Measurements from ENCODE around the gene CADM1. TPM values are rescaled to one million over a fixed set of nuclear protein-coding genes. Genes with fewer than 3 reads are reported as not detected.
A peak's percentile ranks its signal among the peaks of the same experiment; 100 is the strongest.

CADM1 gene
- polyA plus RNA-seq, 4 donors: 2.2 to 10.9 (median 5.8) TPM

- no peaks in the 10 kb centered on the region for H3K27me3 ChIP-seq (ENCODE audit: control insufficient read depth in 3 of 3, insufficient read depth in 3 of 3, low read length in 3 of 3)
- no peak overlapping the region for H3K27ac ChIP-seq (ENCODE audit: low read depth in 1 of 3, low read length in 2 of 3)
- WGBS, 3 donors: 92 to 97% (median 92%) methylated on average over 4 of the region's 4 CpGs
- FAIRE-seq (no peak), DNase-seq (no peak)
- no peaks in the 10 kb centered on the region for H3K9me3 ChIP-seq (ENCODE audit: control insufficient read depth in 2 of 2, insufficient read depth in 1 of 2, low read depth in 1 of 2, low read length in 1 of 2)
- no peaks in the 10 kb centered on the region for H3K4me1 ChIP-seq (ENCODE audit: control insufficient read depth in 3 of 3, insufficient read depth in 2 of 3, low read depth in 1 of 3, low read length in 2 of 3)
- no peak overlapping the region for H3K4me3 ChIP-seq (ENCODE audit: low read depth in 1 of 3, low read length in 3 of 3)
- no peaks in the 10 kb centered on the region for H3K36me3 ChIP-seq (ENCODE audit: control insufficient read depth in 3 of 3, insufficient read depth in 2 of 3, low read depth in 1 of 3, low read length in 3 of 3)
These were observed 48.6 kb downstream of the CADM1 start for GRCh38 chr11:115455613-115456012.

- H3K27me3 ChIP-seq (ENCODE audit: control insufficient read depth in 3 of 3, insufficient read depth in 3 of 3, low read length in 3 of 3): no peaks in the 10 kb centered on the region
- no peak overlapping the region for H3K4me3 ChIP-seq (ENCODE audit: low read depth in 1 of 3, low read length in 3 of 3)
- DNase-seq (no peak), FAIRE-seq (no peak)
- no peaks in the 10 kb centered on the region for H3K36me3 ChIP-seq (ENCODE audit: control insufficient read depth in 3 of 3, insufficient read depth in 2 of 3, low read depth in 1 of 3, low read length in 3 of 3)
- no peak overlapping the region for H3K27ac ChIP-seq (ENCODE audit: low read depth in 1 of 3, low read length in 2 of 3)
- 78 to 95% (median 90%) methylated on average over 1 of the region's 1 CpG for WGBS, 3 donors
- no peaks in the 10 kb centered on the region for H3K4me1 ChIP-seq (ENCODE audit: control insufficient read depth in 3 of 3, insufficient read depth in 2 of 3, low read depth in 1 of 3, low read length in 2 of 3)
- H3K9me3 ChIP-seq (ENCODE audit: control insufficient read depth in 2 of 2, insufficient read depth in 1 of 2, low read depth in 1 of 2, low read length in 1 of 2): no peaks in the 10 kb centered on the region
These were observed 49.7 kb downstream of the CADM1 start for GRCh38 chr11:115454525-115454924.

- 83 to 96% (median 94%) methylated on average over 1 of the region's 1 CpG for WGBS, 3 donors
- Histone ChIP-seq H3K4me3 (ENCODE audit: low read depth in 1 of 3, low read length in 3 of 3) (no peak overlapping the region), H3K4me1 (ENCODE audit: control insufficient read depth in 3 of 3, insufficient read depth in 2 of 3, low read depth in 1 of 3, low read length in 2 of 3) (no peaks in the 10 kb centered on the region), H3K27ac (ENCODE audit: low read depth in 1 of 3, low read length in 2 of 3) (no peak overlapping the region), H3K9me3 (ENCODE audit: control insufficient read depth in 2 of 2, insufficient read depth in 1 of 2, low read depth in 1 of 2, low read length in 1 of 2) (no peaks in the 10 kb centered on the region), H3K36me3 (ENCODE audit: control insufficient read depth in 3 of 3, insufficient read depth in 2 of 3, low read depth in 1 of 3, low read length in 3 of 3) (no peaks in the 10 kb centered on the region), H3K27me3 (ENCODE audit: control insufficient read depth in 3 of 3, insufficient read depth in 3 of 3, low read length in 3 of 3) (no peaks in the 10 kb centered on the region)
- DNase-seq (no peak), FAIRE-seq (no peak)
These were observed 50.3 kb downstream of the CADM1 start for GRCh38 chr11:115453693-115454490.

- DNase-seq (peak; percentile 59 to 84), FAIRE-seq (no peak)
- no peak overlapping the region for H3K4me3 ChIP-seq (ENCODE audit: low read depth in 1 of 3, low read length in 3 of 3)
- H3K36me3 ChIP-seq (ENCODE audit: control insufficient read depth in 3 of 3, insufficient read depth in 2 of 3, low read depth in 1 of 3, low read length in 3 of 3): no peaks in the 10 kb centered on the region
- 6 to 21% (median 9%) methylated on average over 3 of the region's 3 CpGs for WGBS, 3 donors
- H3K27ac ChIP-seq (ENCODE audit: low read depth in 1 of 3, low read length in 2 of 3): no peak overlapping the region
- H3K9me3 ChIP-seq (ENCODE audit: control insufficient read depth in 2 of 2, insufficient read depth in 1 of 2, low read depth in 1 of 2, low read length in 1 of 2): peaks cover 0 to 5% of the 10 kb centered on the region in 2 donors
- no peaks in the 10 kb centered on the region for H3K27me3 ChIP-seq (ENCODE audit: control insufficient read depth in 3 of 3, insufficient read depth in 3 of 3, low read length in 3 of 3)
- H3K4me1 ChIP-seq (ENCODE audit: control insufficient read depth in 3 of 3, insufficient read depth in 2 of 3, low read depth in 1 of 3, low read length in 2 of 3): no peaks in the 10 kb centered on the region
These were observed 52.0 kb downstream of the CADM1 start for GRCh38 chr11:115452241-115452640.

- Histone ChIP-seq H3K9me3 (ENCODE audit: control insufficient read depth in 2 of 2, insufficient read depth in 1 of 2, low read depth in 1 of 2, low read length in 1 of 2) (peaks cover 0 to 10% of the 10 kb centered on the region in 2 donors), H3K4me1 (ENCODE audit: control insufficient read depth in 3 of 3, insufficient read depth in 2 of 3, low read depth in 1 of 3, low read length in 2 of 3) (no peaks in the 10 kb centered on the region), H3K27ac (ENCODE audit: low read depth in 1 of 3, low read length in 2 of 3) (no peak overlapping the region), H3K4me3 (ENCODE audit: low read depth in 1 of 3, low read length in 3 of 3) (no peak overlapping the region), H3K36me3 (ENCODE audit: control insufficient read depth in 3 of 3, insufficient read depth in 2 of 3, low read depth in 1 of 3, low read length in 3 of 3) (no peaks in the 10 kb centered on the region), H3K27me3 (ENCODE audit: control insufficient read depth in 3 of 3, insufficient read depth in 3 of 3, low read length in 3 of 3) (no peaks in the 10 kb centered on the region)
- WGBS, 3 donors: 81 to 91% (median 85%) methylated on average over 4 of the region's 4 CpGs
- no peak for DNase-seq
- no peak for FAIRE-seq
These were observed 53.7 kb downstream of the CADM1 start for GRCh38 chr11:115450519-115450918.

GRCh38 chr11:115447273-115447864, 56.8 kb downstream of the CADM1 start:
- H3K27ac ChIP-seq (ENCODE audit: low read depth in 1 of 3, low read length in 2 of 3): no peak overlapping the region
- H3K9me3 ChIP-seq (ENCODE audit: control insufficient read depth in 2 of 2, insufficient read depth in 1 of 2, low read depth in 1 of 2, low read length in 1 of 2): peaks cover 0 to 10% of the 10 kb centered on the region in 2 donors
- H3K4me3 ChIP-seq (ENCODE audit: low read depth in 1 of 3, low read length in 3 of 3): no peak overlapping the region
- FAIRE-seq: no peak
- H3K4me1 ChIP-seq (ENCODE audit: control insufficient read depth in 3 of 3, insufficient read depth in 2 of 3, low read depth in 1 of 3, low read length in 2 of 3): no peaks in the 10 kb centered on the region
- H3K27me3 ChIP-seq (ENCODE audit: control insufficient read depth in 3 of 3, insufficient read depth in 3 of 3, low read length in 3 of 3): no peaks in the 10 kb centered on the region
- no peaks in the 10 kb centered on the region for H3K36me3 ChIP-seq (ENCODE audit: control insufficient read depth in 3 of 3, insufficient read depth in 2 of 3, low read depth in 1 of 3, low read length in 3 of 3)
- DNase-seq: no peak
- 75 to 92% (median 86%) methylated on average over 2 of the region's 2 CpGs for WGBS, 3 donors

GRCh38 chr11:115446214-115446613, 58.0 kb downstream of the CADM1 start:
- Histone ChIP-seq H3K36me3 (ENCODE audit: control insufficient read depth in 3 of 3, insufficient read depth in 2 of 3, low read depth in 1 of 3, low read length in 3 of 3) (no peaks in the 10 kb centered on the region), H3K4me1 (ENCODE audit: control insufficient read depth in 3 of 3, insufficient read depth in 2 of 3, low read depth in 1 of 3, low read length in 2 of 3) (no peaks in the 10 kb centered on the region), H3K9me3 (ENCODE audit: control insufficient read depth in 2 of 2, insufficient read depth in 1 of 2, low read depth in 1 of 2, low read length in 1 of 2) (peaks cover 0 to 10% of the 10 kb centered on the region in 2 donors), H3K27me3 (ENCODE audit: control insufficient read depth in 3 of 3, insufficient read depth in 3 of 3, low read length in 3 of 3) (no peaks in the 10 kb centered on the region), H3K27ac (ENCODE audit: low read depth in 1 of 3, low read length in 2 of 3) (no peak overlapping the region), H3K4me3 (ENCODE audit: low read depth in 1 of 3, low read length in 3 of 3) (no peak overlapping the region)
- DNase-seq: no peak
- FAIRE-seq: no peak
- 75 to 84% (median 82%) methylated on average over 1 of the region's 1 CpG for WGBS, 3 donors

GRCh38 chr11:115444542-115444941, 59.7 kb downstream of the CADM1 start:
- no peaks in the 10 kb centered on the region for H3K27me3 ChIP-seq (ENCODE audit: control insufficient read depth in 3 of 3, insufficient read depth in 3 of 3, low read length in 3 of 3)
- H3K4me3 ChIP-seq (ENCODE audit: low read depth in 1 of 3, low read length in 3 of 3): no peak overlapping the region
- DNase-seq: no peak
- no peaks in the 10 kb centered on the region for H3K36me3 ChIP-seq (ENCODE audit: control insufficient read depth in 3 of 3, insufficient read depth in 2 of 3, low read depth in 1 of 3, low read length in 3 of 3)
- no peak for FAIRE-seq
- H3K4me1 ChIP-seq (ENCODE audit: control insufficient read depth in 3 of 3, insufficient read depth in 2 of 3, low read depth in 1 of 3, low read length in 2 of 3): no peaks in the 10 kb centered on the region
- 76 to 85% (median 83%) methylated on average over 5 of the region's 5 CpGs for WGBS, 3 donors
- peaks cover 0 to 10% of the 10 kb centered on the region in 2 donors for H3K9me3 ChIP-seq (ENCODE audit: control insufficient read depth in 2 of 2, insufficient read depth in 1 of 2, low read depth in 1 of 2, low read length in 1 of 2)
- H3K27ac ChIP-seq (ENCODE audit: low read depth in 1 of 3, low read length in 2 of 3): no peak overlapping the region
